Kidney capillary endothelial cell (primary cell): ENCODE results near the gene VPS13A.

Experiments used
- DNase-seq: peaks from one replicate; pipeline ENCODE4 v3.0.0-alpha.2; 2018; ENCODE audit warnings: low spot score

VPS13A gene

GRCh38 chr9:77457916-77458592 lies 280.7 kb downstream of the VPS13A start:
- DNase-seq, result peak; percentile 71

DNA sequence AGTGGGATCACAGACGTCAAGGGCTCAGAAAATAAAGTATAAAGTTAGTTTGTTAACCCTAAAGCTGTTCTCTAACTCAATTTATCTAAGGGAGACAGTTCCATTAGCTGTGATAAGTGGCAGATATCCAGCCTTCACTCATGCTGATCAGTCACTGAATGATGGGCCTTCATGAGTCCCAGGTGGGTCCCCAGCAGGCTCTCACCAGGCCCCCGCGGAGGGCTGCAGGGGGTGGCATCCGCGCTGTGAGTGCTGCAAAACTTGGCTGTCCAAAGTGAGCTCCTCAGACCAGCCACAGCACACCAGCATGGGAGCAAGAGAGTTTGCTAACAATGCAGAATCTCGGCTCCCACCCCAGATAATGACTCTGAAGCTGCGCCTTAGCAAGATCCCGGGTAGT lies 283.6 kb downstream of the VPS13A start:
- DNase-seq, result no peak

DNA sequence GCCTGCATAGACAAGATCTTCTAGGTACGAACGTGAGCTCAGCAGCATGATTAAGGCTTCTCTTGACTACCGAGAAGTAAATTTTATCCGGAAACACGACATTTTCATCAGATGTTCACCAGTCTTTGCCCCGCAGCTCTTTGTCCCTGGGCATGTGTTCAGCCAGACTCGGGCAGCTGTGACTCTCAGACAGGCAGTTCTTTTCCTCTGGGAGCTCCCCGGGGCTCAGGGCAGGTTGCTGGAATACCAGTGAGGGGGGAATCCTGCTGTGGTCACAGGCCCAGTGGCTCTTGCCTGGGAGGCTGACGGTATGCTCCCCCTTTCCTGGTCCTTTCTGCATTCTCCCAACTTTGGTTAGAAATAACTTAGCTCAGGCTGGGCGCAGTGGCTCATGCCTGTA lies 284.7 kb downstream of the VPS13A start:
- no peak for DNase-seq

- DNase-seq, result no peak
Measured at GRCh38 chr9:77463151-77463550, 285.8 kb downstream of the VPS13A start.

- no peak for DNase-seq
Measured at GRCh38 chr9:77464661-77465060, 287.3 kb downstream of the VPS13A start.

DNA sequence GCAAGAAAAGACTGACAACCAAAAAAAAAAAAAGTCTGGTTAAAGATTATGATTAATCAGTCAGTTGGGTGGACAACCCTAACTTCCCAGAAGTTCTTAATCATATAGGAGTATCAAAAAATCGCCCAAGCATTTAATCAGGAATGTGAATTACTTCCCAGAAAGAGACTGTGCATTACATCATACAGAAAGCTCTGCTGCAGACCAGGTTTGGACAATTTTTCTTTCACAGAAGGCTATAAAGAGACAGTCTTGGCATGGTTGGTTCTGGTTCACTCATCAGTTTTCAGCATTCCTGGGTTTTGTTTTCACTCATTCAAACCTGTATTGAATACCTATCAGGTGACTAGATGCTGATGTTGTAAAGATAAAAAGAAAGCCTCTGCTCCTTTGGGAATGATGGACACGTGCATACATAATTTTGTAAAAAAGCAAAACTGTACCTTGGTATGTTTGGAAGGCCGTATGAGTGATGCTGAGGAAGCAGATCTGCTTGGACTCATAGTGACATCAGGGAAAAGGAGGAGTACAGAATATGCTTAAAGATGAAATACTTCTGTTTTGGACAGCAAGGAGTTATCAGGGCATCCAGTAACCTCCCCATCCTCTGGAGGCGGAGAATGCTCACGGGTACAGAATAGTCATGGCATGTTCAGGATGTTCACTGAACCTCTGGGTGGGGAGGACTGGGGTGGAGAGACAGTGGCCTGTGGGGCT lies 292.3 kb downstream of the VPS13A start:
- no peak for DNase-seq
